A549 (cell line): Measurements from ENCODE around the gene TSTD1. TPM values are rescaled to one million over a fixed set of nuclear protein-coding genes. Genes with fewer than 3 reads are reported as not detected.
A peak's percentile ranks its signal among the peaks of the same experiment; 100 is the strongest.

Experiments
- ATAC-seq, 2 experiments: fragments of 200-7000 bp in 1 of 2; fragments of >200 bp in 1 of 2; cut with Nextera tagmentation in 1 of 2; cut with Tn5 transposase in 1 of 2; 3 replicates each; pipeline versions ENCODE4 v1.8.0 to v1.9.1; 2018 to 2020; ENCODE audit warnings: mild to moderate bottlenecking in 1 of 2, moderate library complexity in 1 of 2
- CTCF ChIA-PET: fragments of 300-600 bp; sonication (Branson Sonifier 250); formaldehyde crosslinking; extraction: SDS; loops from one replicate; lab custom pipeline; 2021; ENCODE audit warnings: antibody characterized with exemption, inconsistent platforms; lab: Yijun Ruan, JAX
- POLR2A ChIA-PET: fragments of 350-600 bp; formaldehyde crosslinking; extraction: SDS; loops from one replicate; lab custom pipeline; 2021; ENCODE audit warnings: antibody characterized with exemption, inconsistent platforms; lab: Yijun Ruan, JAX
- DNase-seq, 2 experiments: peaks; one replicate each; pipeline versions ENCODE4 v3.0.0 to v3.0.0-alpha.2; 2011 to 2016; ENCODE audit warnings: low read depth in 1 of 2, low spot score in 1 of 2
- FAIRE-seq: peaks from 2 replicates; lab custom pipeline; 2011; peaks lifted over from hg19 to GRCh38; lab: Jason Lieb, UNC
- H3K27ac ChIP-seq, 2 experiments: fragments of >200 bp; sonication (Bioruptor Twin); formaldehyde crosslinking; 3 replicates each; pipeline ENCODE4 v1.5.1; 2016 to 2017
- H3K4me1 ChIP-seq: fragments of >200 bp; sonication (Bioruptor Twin); formaldehyde crosslinking; 3 replicates; pipeline ENCODE4 v1.6.1; 2016
- H3K4me2 ChIP-seq: fragments of >200 bp; sonication (Bioruptor Twin); formaldehyde crosslinking; 3 replicates; pipeline ENCODE4 v1.6.1; 2016
- H3K4me3 ChIP-seq: fragments of >200 bp; sonication (Bioruptor Twin); formaldehyde crosslinking; 3 replicates; pipeline ENCODE4 v1.5.1; 2016
- H3K9me3 ChIP-seq: fragments of >200 bp; sonication (Bioruptor Twin); formaldehyde crosslinking; 3 replicates; pipeline ENCODE4 v1.6.1; 2016
- CBX2 ChIP-seq: fragments of 200-600 bp; sonication (generic); IDR thresholded peaks from 2 replicates; pipeline ENCODE4 v1.6.1; 2016; ENCODE audit warnings: low read depth, mild to moderate bottlenecking, borderline replicate concordance
- CEBPB ChIP-seq, 2 experiments: fragments of >200 bp in 1 of 2; sonication (Bioruptor Twin) in 1 of 2; formaldehyde crosslinking in 1 of 2; IDR thresholded peaks; 2 replicates each; pipeline ENCODE4 v1.6.1; 2012 to 2016
- CHD2 ChIP-seq: fragments of 150-350 bp; IDR thresholded peaks from 2 replicates; pipeline ENCODE4 v1.6.1; 2014; ENCODE audit warnings: low read length; ENCODE audit not compliant: partially characterized antibody
- EHF ChIP-seq: fragments of 250-450 bp; sonication (Bioruptor Pico); IDR thresholded peaks from 2 replicates; pipeline ENCODE4 v1.5.0; 2020; ENCODE audit warnings: mild to moderate bottlenecking
- EHMT2 ChIP-seq: fragments of 200-600 bp; sonication (generic); IDR thresholded peaks from 2 replicates; pipeline ENCODE4 v1.6.1; 2016; ENCODE audit warnings: antibody characterized with exemption, low read depth, mild to moderate bottlenecking, moderate library complexity
- EP300 ChIP-seq, 2 experiments: fragments of >200 bp; sonication (Bioruptor Twin); formaldehyde crosslinking; IDR thresholded peaks; 2 replicates in 1 of 2; 3 replicates in 1 of 2; pipeline ENCODE4 v1.6.1; 2016 to 2017
- ESRRA ChIP-seq: fragments of 150-350 bp; IDR thresholded peaks from 2 replicates; pipeline ENCODE4 v1.6.1; 2014; ENCODE audit warnings: mild to moderate bottlenecking, low read length, borderline replicate concordance
- FOSB ChIP-seq: fragments of 250-450 bp; sonication (Bioruptor Pico); IDR thresholded peaks from 2 replicates; pipeline ENCODE4 v1.5.0; 2020; ENCODE audit warnings: mild to moderate bottlenecking, moderate library complexity
- GATA3 ChIP-seq: IDR thresholded peaks from 2 replicates; pipeline ENCODE4 v1.6.1; 2012; ENCODE audit warnings: borderline replicate concordance
- HDAC2 ChIP-seq: fragments of 200-600 bp; sonication (generic); IDR thresholded peaks from 2 replicates; pipeline ENCODE4 v1.6.1; 2016
- HOXB13 ChIP-seq: fragments of 250-450 bp; sonication (Bioruptor Pico); IDR thresholded peaks from 2 replicates; pipeline ENCODE4 v1.5.0; 2020; ENCODE audit warnings: low read depth, mild to moderate bottlenecking, moderate library complexity
- HOXB5 ChIP-seq: fragments of 250-450 bp; sonication (Bioruptor Pico); IDR thresholded peaks from 2 replicates; pipeline ENCODE4 v1.5.0; 2020; ENCODE audit warnings: mild to moderate bottlenecking, moderate library complexity
- JUNB ChIP-seq: fragments of >200 bp; sonication (Bioruptor Twin); formaldehyde crosslinking; IDR thresholded peaks from 2 replicates; pipeline ENCODE4 v1.6.1; 2016
- KDM1A ChIP-seq: fragments of 200-600 bp; sonication (generic); IDR thresholded peaks from 2 replicates; pipeline ENCODE4 v1.6.1; 2016; ENCODE audit warnings: low read depth, mild to moderate bottlenecking
- MAZ ChIP-seq: fragments of 150-350 bp; IDR thresholded peaks from 2 replicates; pipeline ENCODE4 v1.6.1; 2014; ENCODE audit warnings: antibody characterized with exemption, low read depth, low read length, borderline replicate concordance
- NR3C1 ChIP-seq: fragments of >200 bp; sonication (Bioruptor Twin); formaldehyde crosslinking; IDR thresholded peaks from 3 replicates; pipeline ENCODE4 v1.6.1; 2017
- PHF8 ChIP-seq: fragments of 200-600 bp; sonication (generic); IDR thresholded peaks from 2 replicates; pipeline ENCODE4 v1.6.1; 2016; ENCODE audit warnings: low read depth, mild to moderate bottlenecking, antibody characterized with exemption, moderate library complexity, borderline replicate concordance
- POLR2AphosphoS2 ChIP-seq: conservative IDR thresholded peaks from 2 replicates; pipeline ENCODE4 v1.6.1; 2012; ENCODE audit warnings: low read length, improper control_type of control experiment, inconsistent platforms
- RARB ChIP-seq: fragments of 250-450 bp; sonication (Bioruptor Pico); IDR thresholded peaks from 2 replicates; pipeline ENCODE4 v1.8.0; 2021; ENCODE audit warnings: mild to moderate bottlenecking, moderate library complexity
- RNF2 ChIP-seq: fragments of 200-600 bp; sonication (generic); IDR thresholded peaks from 2 replicates; pipeline ENCODE4 v1.6.1; 2016; ENCODE audit warnings: low read depth, mild to moderate bottlenecking, antibody characterized with exemption, moderate library complexity, borderline replicate concordance
- TFCP2L1 ChIP-seq: fragments of 250-450 bp; sonication (Bioruptor Pico); IDR thresholded peaks from 2 replicates; pipeline ENCODE4 v1.5.0; 2021; ENCODE audit warnings: mild to moderate bottlenecking
- TP53 ChIP-seq: fragments of 250-450 bp; sonication (Bioruptor Pico); IDR thresholded peaks from 2 replicates; pipeline ENCODE4 v1.5.0; 2021; ENCODE audit warnings: mild to moderate bottlenecking, moderate library complexity
- ZC3H11A ChIP-seq: fragments of 450-650 bp; IDR thresholded peaks from 2 replicates; pipeline ENCODE4 v1.6.1; 2014; ENCODE audit warnings: antibody characterized with exemption, mild to moderate bottlenecking
- ZFP36 ChIP-seq: fragments of 450-650 bp; IDR thresholded peaks from 2 replicates; pipeline ENCODE4 v1.6.1; 2014; ENCODE audit warnings: borderline replicate concordance; ENCODE audit not compliant: partially characterized antibody
- ZNF302 ChIP-seq: fragments of 250-450 bp; sonication (Bioruptor Pico); IDR thresholded peaks from 2 replicates; pipeline ENCODE4 v1.9.0; 2021; ENCODE audit warnings: inconsistent platforms, mild to moderate bottlenecking, moderate library complexity
- WGBS: methylation state at CpG from one replicate; pipeline ENCODE4 v1.1.6; 2017; ENCODE audit errors: missing lambda C conversion rate; 5-methylcytosine and 5-hydroxymethylcytosine counted together
- polyA plus RNA-seq, 4 experiments: library from polyadenylated mRNA; depleted of rRNA in 3 of 4; stranded (reverse); fragments of >200 nt; fragmentation: RNase III in 1 of 4; extraction: RNeasy Plus Mini Kit Qiagen cat#74134 plus additional on column Dnase treatment in 1 of 4; gene quantifications; 2 replicates in 3 of 4; 3 replicates in 1 of 4; pipeline ENCODE4 v1.2.3, GENCODE V29; 2011 to 2017
- TF ChIP-seq, protein P1 (sequence below): fragments of 250-450 bp; sonication (Bioruptor Pico); IDR thresholded peaks from 2 replicates; pipeline ENCODE4 v1.5.0; 2021; ENCODE audit warnings: mild to moderate bottlenecking, moderate library complexity, borderline replicate concordance
- TF ChIP-seq, protein P2 (sequence below): fragments of >200 bp; sonication (Bioruptor Twin); formaldehyde crosslinking; IDR thresholded peaks from 2 replicates; pipeline ENCODE4 v1.6.1; 2016
- TF ChIP-seq, protein P3 (sequence below): fragments of 200-600 bp; sonication (generic); IDR thresholded peaks from 2 replicates; pipeline ENCODE4 v1.6.1; 2016; ENCODE audit warnings: antibody characterized with exemption, mild to moderate bottlenecking, moderate library complexity
- TF ChIP-seq, protein P4 (sequence below): fragments of >200 bp; sonication (Bioruptor Twin); formaldehyde crosslinking; IDR thresholded peaks from 3 replicates; pipeline ENCODE4 v1.6.1; 2016
- TF ChIP-seq, protein P5 (sequence below): IDR thresholded peaks from 2 replicates; pipeline ENCODE4 v1.6.1; 2012

Gene TSTD1
- polyA plus RNA-seq, 2 of the 4 experiments (the other 2 are of a cell fraction), result 0.17 TPM; not detected in 1

DNA sequence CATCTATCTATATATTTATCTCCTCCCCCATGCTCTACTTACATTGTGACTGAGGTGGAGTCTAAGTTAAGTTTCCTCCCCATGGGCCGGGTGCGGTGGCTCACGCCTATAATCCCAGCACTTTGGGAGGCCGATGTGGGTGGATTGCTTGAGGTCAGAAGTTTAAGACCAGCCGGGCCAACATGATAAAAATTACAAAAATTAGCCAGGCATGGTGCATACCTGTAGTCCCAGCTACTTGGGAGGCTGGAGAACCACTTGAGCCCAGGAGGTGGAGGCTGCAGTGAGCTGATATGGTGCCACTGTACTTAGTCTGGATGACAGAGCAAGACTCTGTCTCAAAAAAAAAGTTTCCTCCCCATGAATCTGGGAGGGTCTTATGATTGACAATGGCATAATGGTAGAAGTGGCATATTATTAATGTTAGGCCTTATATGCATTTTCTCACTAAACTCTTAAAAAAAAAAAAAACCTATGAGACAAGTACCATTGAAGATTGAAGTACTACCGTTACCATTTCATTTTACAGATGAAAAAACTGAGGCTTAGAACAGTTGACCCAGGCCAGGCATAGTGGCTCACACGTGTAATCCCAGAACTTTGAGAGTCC lies 29.1 kb downstream of the TSTD1 start:
- ChIA-PET CTCF (interaction anchor here (0.6 to 5.9 kb wide), 5 partner anchors 12 to 334 kb away, joined by 3 to 31 read pairs (median 13); partner anchors contain the start of gene KLHDC9), POLR2A (no interaction called here)
- no peak for DNase-seq
- Histone ChIP-seq H3K4me1 (peaks cover 45% of the 10 kb centered on the region), H3K9me3 (no peaks in the 10 kb centered on the region), H3K27ac (peak overlapping the region in 1 of 2 experiments; percentile 65; a peak in 3 of 6 replicates), H3K4me3 (no peak overlapping the region), H3K4me2 (peak overlapping the region; percentile 29; the same call in 2 of the 3 replicates)
- WGBS, result 77% methylated on average over 7 of the region's 7 CpGs
- no peak for TF ChIP-seq RARB (CRISPR knock-in tag)
- no peak for TF ChIP-seq KDM1A
- no peak for TF ChIP-seq ZFP36
- no peak for TF ChIP-seq JUNB
- TF ChIP-seq MAZ, result no peak
- TF ChIP-seq TFCP2L1 (CRISPR knock-in tag), result no peak
- no peak for TF ChIP-seq CHD2
- TF ChIP-seq PHF8, result no peak
- ATAC-seq, result no peak
- FAIRE-seq, result no peak

DNA sequence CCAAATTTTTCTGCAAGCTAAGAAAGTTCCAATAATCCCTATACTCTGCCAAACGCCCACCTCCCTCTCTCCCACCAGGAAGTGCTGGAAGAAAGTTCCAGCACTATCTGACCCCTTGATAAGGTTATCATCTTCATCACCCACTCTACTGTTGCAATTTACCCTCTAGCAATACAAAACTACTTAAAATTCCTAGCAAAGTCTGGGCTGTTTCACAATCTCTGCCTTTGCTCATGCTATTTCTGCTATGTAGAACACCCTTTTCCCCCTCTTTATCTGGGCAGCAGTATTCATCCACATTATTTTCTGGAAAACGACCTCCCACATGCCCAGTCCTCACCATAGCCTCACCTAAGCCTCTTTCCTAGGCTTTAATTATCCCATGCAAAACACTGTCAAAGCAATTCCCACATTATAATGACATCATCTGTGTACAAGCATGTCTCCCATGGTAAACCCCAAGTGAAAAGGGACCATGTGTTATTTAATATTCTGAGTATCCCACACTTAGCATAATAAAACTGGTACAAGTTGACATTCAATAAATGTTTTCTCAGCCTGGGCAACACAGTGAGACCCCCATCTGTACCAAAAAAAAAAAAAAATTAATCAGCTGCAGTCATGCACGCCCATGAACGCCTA lies 29.8 kb downstream of the TSTD1 start:
- ChIA-PET POLR2A (no interaction called here), CTCF (interaction anchor here (0.6 to 3.3 kb wide), 4 partner anchors 11 to 129 kb away, joined by 3 to 16 read pairs (median 5); no protein-coding TSS in a partner anchor)
- ATAC-seq (no peak), FAIRE-seq (no peak), DNase-seq (no peak)
- peak overlapping the region in 1 of 2 experiments; percentile 65; a peak in 3 of 6 replicates for H3K27ac ChIP-seq
- H3K9me3 ChIP-seq, result no peaks in the 10 kb centered on the region
- WGBS, result 61% methylated on average over 4 of the region's 4 CpGs
- peak overlapping the region; percentile 29 for H3K4me2 ChIP-seq
- peaks cover 38% of the 10 kb centered on the region for H3K4me1 ChIP-seq
- no peak overlapping the region for H3K4me3 ChIP-seq
- TF ChIP-seq TP53 (CRISPR knock-in tag) (no peak), RARB (CRISPR knock-in tag) (no peak), NR3C1 (no peak), JUNB (no peak), CBX2 (no peak), HOXB5 (CRISPR knock-in tag) (no peak), EHMT2 (no peak), HOXB13 (CRISPR knock-in tag) (no peak), CHD2 (no peak), HDAC2 (no peak), CEBPB (IDR thresholded peaks at IDR 0.05) (peak; percentile 61 to 74; a peak in 3 of 4 replicates), ZNF302 (no peak), EP300 (IDR thresholded peaks at IDR 0.05) (peak in 1 of 2 experiments; percentile 50; a peak in 2 of 5 replicates), ESRRA (no peak), POLR2AphosphoS2 (no peak), RNF2 (no peak), FOSB (no peak), EHF (no peak), ZC3H11A (no peak), PHF8 (no peak), GATA3 (peak; percentile 65)
- TF ChIP-seq, protein P1, sequence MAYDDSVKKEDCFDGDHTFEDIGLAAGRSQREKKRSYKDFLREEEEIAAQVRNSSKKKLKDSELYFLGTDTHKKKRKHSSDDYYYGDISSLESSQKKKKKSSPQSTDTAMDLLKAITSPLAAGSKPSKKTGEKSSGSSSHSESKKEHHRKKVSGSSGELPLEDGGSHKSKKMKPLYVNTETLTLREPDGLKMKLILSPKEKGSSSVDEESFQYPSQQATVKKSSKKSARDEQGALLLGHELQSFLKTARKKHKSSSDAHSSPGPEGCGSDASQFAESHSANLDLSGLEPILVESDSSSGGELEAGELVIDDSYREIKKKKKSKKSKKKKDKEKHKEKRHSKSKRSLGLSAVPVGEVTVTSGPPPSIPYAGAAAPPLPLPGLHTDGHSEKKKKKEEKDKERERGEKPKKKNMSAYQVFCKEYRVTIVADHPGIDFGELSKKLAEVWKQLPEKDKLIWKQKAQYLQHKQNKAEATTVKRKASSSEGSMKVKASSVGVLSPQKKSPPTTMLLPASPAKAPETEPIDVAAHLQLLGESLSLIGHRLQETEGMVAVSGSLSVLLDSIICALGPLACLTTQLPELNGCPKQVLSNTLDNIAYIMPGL (CRISPR knock-in tag), result no peak
- TF ChIP-seq, protein P2, sequence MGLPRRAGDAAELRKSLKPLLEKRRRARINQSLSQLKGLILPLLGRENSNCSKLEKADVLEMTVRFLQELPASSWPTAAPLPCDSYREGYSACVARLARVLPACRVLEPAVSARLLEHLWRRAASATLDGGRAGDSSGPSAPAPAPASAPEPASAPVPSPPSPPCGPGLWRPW, result 0 out of 2 replicates have a peak, but pooled peaks have one; percentile 19
- TF ChIP-seq, protein P3, sequence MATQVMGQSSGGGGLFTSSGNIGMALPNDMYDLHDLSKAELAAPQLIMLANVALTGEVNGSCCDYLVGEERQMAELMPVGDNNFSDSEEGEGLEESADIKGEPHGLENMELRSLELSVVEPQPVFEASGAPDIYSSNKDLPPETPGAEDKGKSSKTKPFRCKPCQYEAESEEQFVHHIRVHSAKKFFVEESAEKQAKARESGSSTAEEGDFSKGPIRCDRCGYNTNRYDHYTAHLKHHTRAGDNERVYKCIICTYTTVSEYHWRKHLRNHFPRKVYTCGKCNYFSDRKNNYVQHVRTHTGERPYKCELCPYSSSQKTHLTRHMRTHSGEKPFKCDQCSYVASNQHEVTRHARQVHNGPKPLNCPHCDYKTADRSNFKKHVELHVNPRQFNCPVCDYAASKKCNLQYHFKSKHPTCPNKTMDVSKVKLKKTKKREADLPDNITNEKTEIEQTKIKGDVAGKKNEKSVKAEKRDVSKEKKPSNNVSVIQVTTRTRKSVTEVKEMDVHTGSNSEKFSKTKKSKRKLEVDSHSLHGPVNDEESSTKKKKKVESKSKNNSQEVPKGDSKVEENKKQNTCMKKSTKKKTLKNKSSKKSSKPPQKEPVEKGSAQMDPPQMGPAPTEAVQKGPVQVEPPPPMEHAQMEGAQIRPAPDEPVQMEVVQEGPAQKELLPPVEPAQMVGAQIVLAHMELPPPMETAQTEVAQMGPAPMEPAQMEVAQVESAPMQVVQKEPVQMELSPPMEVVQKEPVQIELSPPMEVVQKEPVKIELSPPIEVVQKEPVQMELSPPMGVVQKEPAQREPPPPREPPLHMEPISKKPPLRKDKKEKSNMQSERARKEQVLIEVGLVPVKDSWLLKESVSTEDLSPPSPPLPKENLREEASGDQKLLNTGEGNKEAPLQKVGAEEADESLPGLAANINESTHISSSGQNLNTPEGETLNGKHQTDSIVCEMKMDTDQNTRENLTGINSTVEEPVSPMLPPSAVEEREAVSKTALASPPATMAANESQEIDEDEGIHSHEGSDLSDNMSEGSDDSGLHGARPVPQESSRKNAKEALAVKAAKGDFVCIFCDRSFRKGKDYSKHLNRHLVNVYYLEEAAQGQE, result no peak
- TF ChIP-seq, protein P4, sequence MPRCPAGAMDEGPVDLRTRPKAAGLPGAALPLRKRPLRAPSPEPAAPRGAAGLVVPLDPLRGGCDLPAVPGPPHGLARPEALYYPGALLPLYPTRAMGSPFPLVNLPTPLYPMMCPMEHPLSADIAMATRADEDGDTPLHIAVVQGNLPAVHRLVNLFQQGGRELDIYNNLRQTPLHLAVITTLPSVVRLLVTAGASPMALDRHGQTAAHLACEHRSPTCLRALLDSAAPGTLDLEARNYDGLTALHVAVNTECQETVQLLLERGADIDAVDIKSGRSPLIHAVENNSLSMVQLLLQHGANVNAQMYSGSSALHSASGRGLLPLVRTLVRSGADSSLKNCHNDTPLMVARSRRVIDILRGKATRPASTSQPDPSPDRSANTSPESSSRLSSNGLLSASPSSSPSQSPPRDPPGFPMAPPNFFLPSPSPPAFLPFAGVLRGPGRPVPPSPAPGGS, result no peak
- TF ChIP-seq, protein P5, sequence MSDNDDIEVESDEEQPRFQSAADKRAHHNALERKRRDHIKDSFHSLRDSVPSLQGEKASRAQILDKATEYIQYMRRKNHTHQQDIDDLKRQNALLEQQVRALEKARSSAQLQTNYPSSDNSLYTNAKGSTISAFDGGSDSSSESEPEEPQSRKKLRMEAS, result no peak
